ENCODE measurements around the gene KAT6B.

GRCh38 chr10:74900297-74900696, 73.9 kb downstream of the KAT6B start:
- TF ChIP-seq, protein P1, sequence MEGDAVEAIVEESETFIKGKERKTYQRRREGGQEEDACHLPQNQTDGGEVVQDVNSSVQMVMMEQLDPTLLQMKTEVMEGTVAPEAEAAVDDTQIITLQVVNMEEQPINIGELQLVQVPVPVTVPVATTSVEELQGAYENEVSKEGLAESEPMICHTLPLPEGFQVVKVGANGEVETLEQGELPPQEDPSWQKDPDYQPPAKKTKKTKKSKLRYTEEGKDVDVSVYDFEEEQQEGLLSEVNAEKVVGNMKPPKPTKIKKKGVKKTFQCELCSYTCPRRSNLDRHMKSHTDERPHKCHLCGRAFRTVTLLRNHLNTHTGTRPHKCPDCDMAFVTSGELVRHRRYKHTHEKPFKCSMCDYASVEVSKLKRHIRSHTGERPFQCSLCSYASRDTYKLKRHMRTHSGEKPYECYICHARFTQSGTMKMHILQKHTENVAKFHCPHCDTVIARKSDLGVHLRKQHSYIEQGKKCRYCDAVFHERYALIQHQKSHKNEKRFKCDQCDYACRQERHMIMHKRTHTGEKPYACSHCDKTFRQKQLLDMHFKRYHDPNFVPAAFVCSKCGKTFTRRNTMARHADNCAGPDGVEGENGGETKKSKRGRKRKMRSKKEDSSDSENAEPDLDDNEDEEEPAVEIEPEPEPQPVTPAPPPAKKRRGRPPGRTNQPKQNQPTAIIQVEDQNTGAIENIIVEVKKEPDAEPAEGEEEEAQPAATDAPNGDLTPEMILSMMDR (IDR thresholded peaks at IDR 0.05): no peak
- TF ChIP-seq POLR2A (IDR thresholded peaks at IDR 0.05) (no peak), POLR2AphosphoS5 (IDR thresholded peaks at IDR 0.05) (no peak), EP300 (IDR thresholded peaks at IDR 0.05) (no peak)
